ENCODE results near the gene MARK3.
A peak's percentile ranks its signal among the peaks of the same experiment; 100 is the strongest.

- TF ChIP-seq CTCF (IDR thresholded peaks at IDR 0.05), result peak; percentile 68 to 88 (median 75)
- no peak for TF ChIP-seq POLR2A (IDR thresholded peaks at IDR 0.05)
These were observed 8.7 kb downstream of the MARK3 start for GRCh38 chr14:103393676-103394626.
